ENCODE data around the gene WWOX. TPM values are rescaled to one million over a fixed set of nuclear protein-coding genes. Genes with fewer than 3 reads are reported as not detected.

Gene WWOX
- total and polyA plus RNA-seq, 2 experiments from 2014 or later = 17.0 to 39.8 TPM

DNA sequence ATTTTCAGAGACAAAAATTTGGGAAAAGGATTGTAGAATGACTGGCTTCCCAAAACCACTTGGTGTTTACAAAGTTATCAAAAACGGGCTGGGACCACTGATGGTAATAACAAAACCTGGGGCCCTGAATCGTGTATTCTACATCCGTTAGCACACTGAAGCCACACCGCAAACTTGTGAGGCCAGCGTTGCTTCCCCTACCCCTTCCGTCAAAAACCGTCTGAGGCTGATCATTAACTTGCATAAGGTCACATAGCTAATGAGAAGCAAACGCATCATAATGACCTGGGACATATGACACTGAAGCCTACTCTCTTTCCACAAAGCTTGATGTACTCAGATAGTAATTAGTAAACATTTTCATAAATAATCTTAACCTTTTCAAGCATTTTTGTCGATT is 796.8 kb downstream of the WWOX start:
- Histone ChIP-seq H3K4me3 (no peak overlapping the region), H4K20me1 (ENCODE audit: insufficient read depth, poor library complexity, severe bottlenecking) (no peaks in the 10 kb centered on the region), H3K9me2 (replicated peaks; ENCODE audit: insufficient read depth) (no peaks in the 10 kb centered on the region), H3K27me3 (no peaks in the 10 kb centered on the region), H3K79me2 (no peaks in the 10 kb centered on the region), H2AFZ (no peak overlapping the region), H3K27ac (no peak overlapping the region), H3K36me3 (replicated peaks; ENCODE audit: insufficient read depth, low read depth) (no peaks in the 10 kb centered on the region), H3K9me3 (ENCODE audit: low read depth) (no peaks in the 10 kb centered on the region), H3K4me1 (ENCODE audit: insufficient read depth) (no peaks in the 10 kb centered on the region), H3K4me2 (no peak overlapping the region)
- DNase-seq (ENCODE audit: low spot score) = no peak
- TF ChIP-seq EZH2phosphoT487 (IDR thresholded peaks at IDR 0.05; ENCODE audit: low read depth, severe bottlenecking, unreplicated experiment) (no peak), EZH2 (IDR thresholded peaks at IDR 0.05; ENCODE audit: borderline replicate concordance) (no peak)
- TF ChIP-seq, protein P1, sequence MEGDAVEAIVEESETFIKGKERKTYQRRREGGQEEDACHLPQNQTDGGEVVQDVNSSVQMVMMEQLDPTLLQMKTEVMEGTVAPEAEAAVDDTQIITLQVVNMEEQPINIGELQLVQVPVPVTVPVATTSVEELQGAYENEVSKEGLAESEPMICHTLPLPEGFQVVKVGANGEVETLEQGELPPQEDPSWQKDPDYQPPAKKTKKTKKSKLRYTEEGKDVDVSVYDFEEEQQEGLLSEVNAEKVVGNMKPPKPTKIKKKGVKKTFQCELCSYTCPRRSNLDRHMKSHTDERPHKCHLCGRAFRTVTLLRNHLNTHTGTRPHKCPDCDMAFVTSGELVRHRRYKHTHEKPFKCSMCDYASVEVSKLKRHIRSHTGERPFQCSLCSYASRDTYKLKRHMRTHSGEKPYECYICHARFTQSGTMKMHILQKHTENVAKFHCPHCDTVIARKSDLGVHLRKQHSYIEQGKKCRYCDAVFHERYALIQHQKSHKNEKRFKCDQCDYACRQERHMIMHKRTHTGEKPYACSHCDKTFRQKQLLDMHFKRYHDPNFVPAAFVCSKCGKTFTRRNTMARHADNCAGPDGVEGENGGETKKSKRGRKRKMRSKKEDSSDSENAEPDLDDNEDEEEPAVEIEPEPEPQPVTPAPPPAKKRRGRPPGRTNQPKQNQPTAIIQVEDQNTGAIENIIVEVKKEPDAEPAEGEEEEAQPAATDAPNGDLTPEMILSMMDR (IDR thresholded peaks at IDR 0.05; ENCODE audit: poor library complexity) = no peak
- WGBS (ENCODE audit: low lambda C conversion rate, missing lambda C conversion rate) = 80% methylated on average over 9 of the region's 9 CpGs

DNA sequence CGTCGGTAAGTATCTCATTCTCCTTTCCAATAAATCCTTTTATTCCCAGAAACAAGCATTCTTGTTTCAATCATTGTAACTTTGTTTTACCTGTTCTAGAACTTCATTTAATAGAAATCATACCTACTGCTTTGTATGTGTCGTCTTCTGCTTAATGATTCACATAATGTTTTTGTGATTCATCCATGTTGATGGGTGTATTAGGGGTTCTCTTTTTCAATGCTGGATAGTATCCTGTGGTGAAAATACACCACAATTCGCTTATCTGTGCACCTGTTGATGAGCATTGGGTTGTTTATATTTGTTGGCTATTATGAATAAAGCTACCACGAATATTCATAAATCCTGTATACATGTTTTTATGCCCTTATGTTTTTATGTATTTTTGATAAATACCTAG is 797.8 kb downstream of the WWOX start:
- no peaks in the 10 kb centered on the region for H3K36me3 ChIP-seq (replicated peaks; ENCODE audit: insufficient read depth, low read depth)
- 96% methylated on average over 5 of the region's 5 CpGs for WGBS (ENCODE audit: low lambda C conversion rate, missing lambda C conversion rate)
- H3K4me2 ChIP-seq = no peak overlapping the region
- no peak for DNase-seq (ENCODE audit: low spot score)
- H3K79me2 ChIP-seq = no peaks in the 10 kb centered on the region
- no peaks in the 10 kb centered on the region for H4K20me1 ChIP-seq (ENCODE audit: insufficient read depth, poor library complexity, severe bottlenecking)
- no peaks in the 10 kb centered on the region for H3K4me1 ChIP-seq (ENCODE audit: insufficient read depth)
- no peaks in the 10 kb centered on the region for H3K27me3 ChIP-seq
- no peak overlapping the region for H2AFZ ChIP-seq
- H3K27ac ChIP-seq = no peak overlapping the region
- no peak overlapping the region for H3K4me3 ChIP-seq
- H3K9me2 ChIP-seq (replicated peaks; ENCODE audit: insufficient read depth) = no peaks in the 10 kb centered on the region
- no peaks in the 10 kb centered on the region for H3K9me3 ChIP-seq (ENCODE audit: low read depth)
- TF ChIP-seq EZH2phosphoT487 (IDR thresholded peaks at IDR 0.05; ENCODE audit: low read depth, severe bottlenecking, unreplicated experiment) (no peak), EZH2 (IDR thresholded peaks at IDR 0.05; ENCODE audit: borderline replicate concordance) (no peak)
- TF ChIP-seq, protein P1 (IDR thresholded peaks at IDR 0.05; ENCODE audit: poor library complexity) = no peak

DNA sequence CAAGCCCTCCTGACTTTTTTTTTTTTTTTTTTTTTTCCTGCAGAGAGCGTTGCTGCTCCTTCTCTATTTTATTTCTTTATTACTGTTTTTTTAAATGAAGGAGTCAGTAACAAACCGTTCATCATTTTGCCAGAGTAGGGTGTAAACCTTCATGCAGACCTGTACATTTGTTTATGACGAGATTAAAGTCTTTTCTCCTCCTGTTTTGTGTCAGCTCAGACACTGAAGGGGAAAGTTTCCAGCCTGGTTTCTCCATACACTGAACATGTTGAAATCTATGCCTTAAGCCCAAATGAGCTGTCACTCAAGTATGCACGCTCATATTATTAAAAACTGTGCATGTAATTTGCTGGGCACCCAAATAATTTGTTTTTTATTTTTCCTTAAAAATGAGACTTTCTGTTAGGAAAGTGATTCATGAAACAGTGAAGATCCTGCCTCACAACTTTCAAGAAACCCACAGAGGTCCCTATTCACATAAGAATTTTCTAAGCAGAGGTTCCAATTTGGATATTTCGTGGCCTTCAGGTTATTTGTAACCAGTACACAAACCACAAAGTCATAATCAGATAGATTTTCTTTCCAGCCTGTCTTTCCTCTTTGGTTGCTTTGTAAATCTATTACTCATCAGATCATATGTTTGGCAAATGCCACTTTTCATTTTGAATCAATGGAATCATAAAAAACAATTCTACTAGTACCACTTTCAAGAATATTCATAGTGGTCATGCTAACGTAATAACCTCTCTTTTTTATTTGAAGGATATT is 800.8 kb downstream of the WWOX start:
- H3K36me3 ChIP-seq (replicated peaks; ENCODE audit: insufficient read depth, low read depth) = no peaks in the 10 kb centered on the region
- H2AFZ ChIP-seq = no peak overlapping the region
- no peaks in the 10 kb centered on the region for H3K27me3 ChIP-seq
- WGBS (ENCODE audit: low lambda C conversion rate, missing lambda C conversion rate) = 61% methylated on average over 6 of the region's 6 CpGs
- H3K9me2 ChIP-seq (replicated peaks; ENCODE audit: insufficient read depth) = no peaks in the 10 kb centered on the region
- no peaks in the 10 kb centered on the region for H3K9me3 ChIP-seq (ENCODE audit: low read depth)
- TF ChIP-seq EZH2phosphoT487 (IDR thresholded peaks at IDR 0.05; ENCODE audit: low read depth, severe bottlenecking, unreplicated experiment) (no peak), EZH2 (IDR thresholded peaks at IDR 0.05; ENCODE audit: borderline replicate concordance) (no peak)
- TF ChIP-seq, protein P1 (IDR thresholded peaks at IDR 0.05; ENCODE audit: poor library complexity) = no peak
- no peaks in the 10 kb centered on the region for H3K79me2 ChIP-seq
- no peak overlapping the region for H3K27ac ChIP-seq
- no peak overlapping the region for H3K4me2 ChIP-seq
- H3K4me1 ChIP-seq (ENCODE audit: insufficient read depth) = no peaks in the 10 kb centered on the region
- H3K4me3 ChIP-seq = no peak overlapping the region
- DNase-seq (ENCODE audit: low spot score) = no peak
- H4K20me1 ChIP-seq (ENCODE audit: insufficient read depth, poor library complexity, severe bottlenecking) = no peaks in the 10 kb centered on the region

Data from hepatocyte (in vitro differentiated cells).